HUES64 (cell line): Measurements from ENCODE around the gene DENND1B.

Source experiments
- H3K27ac ChIP-seq: 2 replicates; pipeline ENCODE4 v1.7.0; 2013; ENCODE audit warnings: low read depth, low read length, inconsistent platforms
- H3K27me3 ChIP-seq: 2 replicates; pipeline ENCODE4 v1.6.1; 2013; ENCODE audit warnings: mild to moderate bottlenecking, low read length; ENCODE audit not compliant: insufficient read depth
- H3K36me3 ChIP-seq: 2 replicates; pipeline ENCODE4 v1.6.1; 2013; ENCODE audit warnings: mild to moderate bottlenecking, low read length; ENCODE audit not compliant: insufficient read depth
- H3K4me1 ChIP-seq: 2 replicates; pipeline ENCODE4 v1.6.1; 2013; ENCODE audit warnings: mild to moderate bottlenecking, low read length, moderate library complexity; ENCODE audit not compliant: insufficient read depth
- H3K4me3 ChIP-seq: 2 replicates; pipeline ENCODE4 v1.5.1; 2013; ENCODE audit warnings: mild to moderate bottlenecking, low read length, moderate library complexity
- H3K9ac ChIP-seq: 2 replicates; pipeline ENCODE4 v1.6.1; 2013; ENCODE audit warnings: mild to moderate bottlenecking, low read depth, low read length
- H3K9me3 ChIP-seq: 2 replicates; pipeline ENCODE4 v1.6.1; 2013; ENCODE audit warnings: low read depth, low read length; ENCODE audit not compliant: insufficient read depth
- WGBS: fragments of 150-250, 120-280 bp; methylation state at CpG from one replicate; pipeline ENCODE4 v1.1.7; 2013; ENCODE audit warnings: missing lambda C conversion rate; 5-methylcytosine and 5-hydroxymethylcytosine counted together

Gene DENND1B

GRCh38 chr1:197620714-197621163, 154.5 kb downstream of the DENND1B start:
- Histone ChIP-seq H3K27me3 (no peaks in the 10 kb centered on the region), H3K4me3 (no peak overlapping the region), H3K36me3 (no peaks in the 10 kb centered on the region), H3K27ac (no peak overlapping the region), H3K9me3 (no peaks in the 10 kb centered on the region), H3K4me1 (no peaks in the 10 kb centered on the region), H3K9ac (no peak overlapping the region)
- WGBS, result 82% methylated on average over 5 of the region's 5 CpGs

GRCh38 chr1:197619008-197619640, 156.2 kb downstream of the DENND1B start:
- Histone ChIP-seq H3K9ac (no peak overlapping the region), H3K4me3 (no peak overlapping the region), H3K27ac (no peak overlapping the region), H3K4me1 (no peaks in the 10 kb centered on the region), H3K9me3 (no peaks in the 10 kb centered on the region), H3K36me3 (no peaks in the 10 kb centered on the region), H3K27me3 (no peaks in the 10 kb centered on the region)
- no CpG with 5 or more reads among the region's 2 CpGs for WGBS

GRCh38 chr1:197618061-197618460, 157.2 kb downstream of the DENND1B start:
- 96% methylated on average over 3 of the region's 3 CpGs for WGBS
- no peak overlapping the region for H3K4me3 ChIP-seq
- no peaks in the 10 kb centered on the region for H3K9me3 ChIP-seq
- H3K9ac ChIP-seq, result no peak overlapping the region
- no peaks in the 10 kb centered on the region for H3K36me3 ChIP-seq
- no peak overlapping the region for H3K27ac ChIP-seq
- no peaks in the 10 kb centered on the region for H3K4me1 ChIP-seq
- no peaks in the 10 kb centered on the region for H3K27me3 ChIP-seq

DNA sequence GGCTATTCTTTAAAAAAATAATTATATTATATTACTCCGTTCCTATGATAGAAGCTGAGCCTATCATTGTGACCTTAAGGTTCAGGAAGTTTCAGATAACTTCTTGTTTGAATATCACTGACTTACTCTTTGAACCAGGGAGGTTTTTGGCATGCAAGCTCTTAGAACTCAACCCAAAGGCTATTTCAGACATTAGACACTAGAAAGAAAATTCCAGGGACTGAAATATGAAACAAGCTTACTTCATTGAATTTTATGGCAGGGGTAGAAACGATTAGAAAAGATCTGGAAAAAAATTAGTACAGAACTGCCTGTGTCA, 159.6 kb downstream of the DENND1B start:
- no peaks in the 10 kb centered on the region for H3K4me1 ChIP-seq
- H3K27ac ChIP-seq, result no peak overlapping the region
- H3K9me3 ChIP-seq, result no peaks in the 10 kb centered on the region
- no peaks in the 10 kb centered on the region for H3K27me3 ChIP-seq
- H3K4me3 ChIP-seq, result no peak overlapping the region
- WGBS, result 80% methylated on average over 1 of the region's 2 CpGs
- no peak overlapping the region for H3K9ac ChIP-seq
- H3K36me3 ChIP-seq, result no peaks in the 10 kb centered on the region

GRCh38 chr1:197614916-197615692, 160.2 kb downstream of the DENND1B start:
- H3K9ac ChIP-seq, result no peak overlapping the region
- no peaks in the 10 kb centered on the region for H3K36me3 ChIP-seq
- WGBS, result 63% methylated on average over 2 of the region's 3 CpGs
- no peaks in the 10 kb centered on the region for H3K4me1 ChIP-seq
- no peak overlapping the region for H3K4me3 ChIP-seq
- no peaks in the 10 kb centered on the region for H3K9me3 ChIP-seq
- no peak overlapping the region for H3K27ac ChIP-seq
- no peaks in the 10 kb centered on the region for H3K27me3 ChIP-seq

- no peak overlapping the region for H3K4me3 ChIP-seq
- WGBS, result 97% methylated on average over 6 of the region's 6 CpGs
- H3K36me3 ChIP-seq, result no peaks in the 10 kb centered on the region
- no peak overlapping the region for H3K9ac ChIP-seq
- no peak overlapping the region for H3K27ac ChIP-seq
- H3K27me3 ChIP-seq, result no peaks in the 10 kb centered on the region
- no peaks in the 10 kb centered on the region for H3K4me1 ChIP-seq
- no peaks in the 10 kb centered on the region for H3K9me3 ChIP-seq
Measured at GRCh38 chr1:197606168-197606845, 169.0 kb downstream of the DENND1B start.

DNA sequence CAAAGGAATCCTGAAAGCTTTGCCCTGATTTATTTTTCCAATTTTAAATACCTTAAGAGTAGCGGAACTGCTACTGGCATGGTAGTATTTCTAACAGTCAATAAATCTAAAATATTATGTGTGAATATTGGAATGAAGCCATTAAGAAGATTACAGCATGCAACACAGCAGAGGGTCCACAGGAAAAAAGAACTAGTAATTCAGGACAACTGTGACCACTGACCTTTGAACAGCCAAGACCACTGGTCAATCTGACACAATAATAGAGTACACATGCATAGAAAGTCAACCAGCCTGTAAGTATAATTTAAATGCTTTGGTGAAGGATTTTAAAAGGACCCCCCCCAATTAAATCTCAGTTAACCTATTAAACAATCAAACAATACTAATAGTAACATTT, 171.0 kb downstream of the DENND1B start:
- H3K9ac ChIP-seq, result no peak overlapping the region
- H3K4me1 ChIP-seq, result no peaks in the 10 kb centered on the region
- no peaks in the 10 kb centered on the region for H3K27me3 ChIP-seq
- H3K9me3 ChIP-seq, result no peaks in the 10 kb centered on the region
- H3K4me3 ChIP-seq, result no peak overlapping the region
- H3K36me3 ChIP-seq, result no peaks in the 10 kb centered on the region
- H3K27ac ChIP-seq, result no peak overlapping the region
- no CpG with 5 or more reads among the region's 1 CpG for WGBS

- Histone ChIP-seq H3K9me3 (no peaks in the 10 kb centered on the region), H3K9ac (no peak overlapping the region), H3K4me1 (no peaks in the 10 kb centered on the region), H3K27me3 (no peaks in the 10 kb centered on the region), H3K4me3 (no peak overlapping the region), H3K36me3 (no peaks in the 10 kb centered on the region), H3K27ac (no peak overlapping the region)
- WGBS, result 88% methylated on average over 3 of the region's 3 CpGs
Measured at GRCh38 chr1:197600751-197601150, 174.5 kb downstream of the DENND1B start.

DNA sequence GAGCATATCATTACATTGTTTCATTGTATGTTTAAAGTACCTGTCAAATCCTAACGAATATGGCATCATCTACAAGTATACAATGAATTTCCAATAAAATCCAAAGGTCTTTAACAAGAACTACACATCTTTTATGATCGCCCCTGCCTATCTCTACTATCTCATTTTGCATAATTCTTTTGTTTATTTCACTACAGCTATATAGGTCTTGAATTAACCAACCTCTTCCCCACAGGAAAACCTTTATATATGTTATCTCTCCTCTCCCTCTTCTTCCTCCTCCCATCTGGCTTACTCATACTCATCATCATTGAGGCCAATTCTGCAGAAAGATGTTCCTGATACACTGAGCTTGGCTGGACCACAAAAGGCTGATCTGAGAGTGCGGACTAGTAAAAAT, 175.5 kb downstream of the DENND1B start:
- Histone ChIP-seq H3K36me3 (no peaks in the 10 kb centered on the region), H3K4me1 (peaks cover 4% of the 10 kb centered on the region; the same call in 1 of the 2 replicates), H3K27me3 (no peaks in the 10 kb centered on the region), H3K9me3 (no peaks in the 10 kb centered on the region), H3K27ac (no peak overlapping the region), H3K9ac (no peak overlapping the region), H3K4me3 (no peak overlapping the region)
- 92% methylated on average over 3 of the region's 3 CpGs for WGBS

DNA sequence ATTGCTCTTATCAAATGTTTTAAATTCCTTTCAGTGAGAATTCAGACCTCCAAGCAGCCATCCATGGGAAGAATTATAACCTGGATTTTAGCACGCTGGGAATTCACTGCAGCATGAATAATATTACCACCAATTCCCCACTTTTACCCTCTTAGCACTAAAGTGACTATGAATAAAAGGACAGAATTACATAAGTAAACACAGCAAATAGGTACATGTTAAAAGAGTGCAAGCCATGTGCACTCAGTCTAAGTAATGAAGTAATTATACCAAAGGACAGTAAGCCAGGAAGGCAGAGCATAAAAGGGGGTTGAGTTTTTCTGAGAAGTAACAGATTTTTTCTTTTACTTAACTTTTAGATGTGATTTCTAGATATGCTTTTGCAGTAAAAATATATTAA, 176.3 kb downstream of the DENND1B start:
- no peak overlapping the region for H3K27ac ChIP-seq
- H3K9me3 ChIP-seq, result no peaks in the 10 kb centered on the region
- no peaks in the 10 kb centered on the region for H3K27me3 ChIP-seq
- no peak overlapping the region for H3K4me3 ChIP-seq
- H3K9ac ChIP-seq, result no peak overlapping the region
- 69% methylated on average over 1 of the region's 1 CpG for WGBS
- H3K36me3 ChIP-seq, result no peaks in the 10 kb centered on the region
- H3K4me1 ChIP-seq, result peaks cover 4% of the 10 kb centered on the region; the same call in 1 of the 2 replicates

GRCh38 chr1:197595304-197595904, 179.9 kb downstream of the DENND1B start:
- no peaks in the 10 kb centered on the region for H3K9me3 ChIP-seq
- no peaks in the 10 kb centered on the region for H3K27me3 ChIP-seq
- no peak overlapping the region for H3K27ac ChIP-seq
- no peak overlapping the region for H3K9ac ChIP-seq
- H3K4me3 ChIP-seq, result no peak overlapping the region
- no peaks in the 10 kb centered on the region for H3K36me3 ChIP-seq
- WGBS, result 36% methylated on average over 4 of the region's 5 CpGs
- H3K4me1 ChIP-seq, result peaks cover 4% of the 10 kb centered on the region; the same call in 1 of the 2 replicates
